HG03432 (cell line): ENCODE results near the gene MSH5.

ENCODE experiments used
- ATAC-seq: cut with Tn5 transposase; IDR thresholded peaks from one replicate; pipeline ENCODE4 v1.9.1; 2021; ENCODE audit warnings: mild to moderate bottlenecking, moderate library complexity; ENCODE audit not compliant: unreplicated experiment

The MSH5 gene

DNA sequence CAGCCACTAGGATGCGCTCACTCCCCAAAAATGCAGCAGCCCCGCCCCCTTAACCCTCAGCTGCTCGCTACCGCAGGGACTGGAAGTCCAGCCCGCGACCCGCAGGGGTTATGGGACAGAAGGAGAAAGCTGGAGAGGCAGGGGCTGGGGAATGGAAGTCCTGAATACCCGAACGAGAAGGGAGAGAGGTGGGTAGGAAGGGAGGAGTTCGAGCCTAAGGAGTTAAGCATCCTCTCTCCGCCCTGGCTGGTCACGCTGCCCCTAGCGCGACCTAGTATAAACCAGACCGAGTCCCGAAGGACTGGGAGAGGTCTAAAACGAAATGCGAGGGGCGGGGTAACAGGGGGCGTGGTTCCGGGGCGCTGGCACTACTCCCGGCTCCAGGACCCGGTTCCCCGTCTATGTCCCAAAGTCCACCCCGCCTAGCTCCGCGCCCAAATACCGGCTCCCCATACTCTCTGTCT, 10.3 kb upstream of the MSH5 start:
- peak; percentile 49 for ATAC-seq

GRCh38 chr6:31729979-31730630, 9.7 kb upstream of the MSH5 start:
- peak; percentile 38 for ATAC-seq

DNA sequence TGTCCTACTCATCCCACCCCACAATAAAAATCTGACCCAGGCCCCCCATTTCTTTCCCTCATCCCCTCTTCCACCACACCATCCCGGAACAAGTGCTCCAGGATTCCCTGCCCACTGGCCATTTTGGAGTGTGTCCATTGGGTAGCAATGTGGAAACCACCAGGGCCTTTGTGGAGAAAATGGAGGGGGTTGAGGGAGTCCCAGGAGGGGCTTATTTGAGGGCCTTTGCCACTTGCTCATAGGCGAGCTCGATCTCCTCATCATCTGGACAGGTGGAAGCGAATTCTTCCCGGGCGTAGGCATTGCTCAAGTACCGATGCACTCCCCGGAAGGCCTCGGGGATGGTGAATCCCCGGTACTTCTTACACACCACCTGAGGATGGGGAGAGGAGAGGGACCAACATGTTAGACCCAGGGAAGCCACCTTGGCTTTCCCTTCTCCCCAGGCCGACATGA, 9.1 kb upstream of the MSH5 start:
- ATAC-seq = no peak

DNA sequence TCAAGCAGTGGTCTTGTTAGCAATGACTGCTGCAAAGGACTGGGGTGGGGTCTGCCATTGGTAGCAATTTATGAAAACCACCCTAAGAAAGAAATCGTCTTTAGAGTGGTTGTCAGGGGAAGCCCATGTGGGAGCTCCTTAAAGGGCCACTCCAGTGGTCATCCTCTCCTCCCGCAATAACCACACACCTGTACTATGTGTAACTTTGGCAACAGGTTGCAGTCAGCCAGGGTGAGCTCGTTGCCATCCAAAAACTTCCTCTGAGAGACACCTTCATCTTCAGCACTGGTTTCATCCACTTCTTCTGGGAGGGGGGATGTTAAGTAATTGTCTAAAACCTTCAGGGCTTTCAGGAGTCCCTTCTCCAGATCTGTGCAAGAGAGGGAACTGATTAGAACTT, 7.8 kb upstream of the MSH5 start:
- no peak for ATAC-seq

GRCh38 chr6:31733734-31734133, 6.1 kb upstream of the MSH5 start:
- no peak for ATAC-seq

GRCh38 chr6:31734247-31734820, 5.5 kb upstream of the MSH5 start:
- ATAC-seq = no peak

DNA sequence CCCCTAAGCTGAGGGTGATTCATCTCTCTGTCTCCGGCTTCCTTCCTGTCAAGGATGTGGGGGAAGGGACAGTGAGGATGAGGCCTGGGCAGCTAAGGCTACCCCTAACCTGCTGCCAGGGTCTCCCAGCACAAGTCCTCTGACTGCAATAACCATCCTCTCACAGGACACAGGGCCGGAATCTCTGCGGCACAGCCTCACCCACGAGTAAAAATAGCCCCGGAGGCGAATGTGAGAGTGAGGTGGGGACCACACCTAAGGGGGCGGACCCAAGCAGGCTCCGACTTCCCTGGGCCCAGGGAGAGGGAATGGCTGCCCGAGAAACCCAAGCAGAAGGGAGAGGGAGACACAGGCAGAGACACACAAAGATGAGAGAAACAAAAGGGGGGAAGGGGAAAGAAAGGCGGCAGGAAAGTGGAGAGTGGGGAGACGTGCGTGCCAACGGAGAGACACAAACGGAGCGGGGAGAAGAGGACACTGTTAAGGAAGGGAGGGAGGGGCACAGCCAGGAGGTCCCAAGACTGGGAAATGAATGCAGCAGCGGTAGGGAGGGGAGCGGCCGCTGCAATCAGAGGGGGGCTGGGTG, 4.9 kb upstream of the MSH5 start:
- no peak for ATAC-seq

DNA sequence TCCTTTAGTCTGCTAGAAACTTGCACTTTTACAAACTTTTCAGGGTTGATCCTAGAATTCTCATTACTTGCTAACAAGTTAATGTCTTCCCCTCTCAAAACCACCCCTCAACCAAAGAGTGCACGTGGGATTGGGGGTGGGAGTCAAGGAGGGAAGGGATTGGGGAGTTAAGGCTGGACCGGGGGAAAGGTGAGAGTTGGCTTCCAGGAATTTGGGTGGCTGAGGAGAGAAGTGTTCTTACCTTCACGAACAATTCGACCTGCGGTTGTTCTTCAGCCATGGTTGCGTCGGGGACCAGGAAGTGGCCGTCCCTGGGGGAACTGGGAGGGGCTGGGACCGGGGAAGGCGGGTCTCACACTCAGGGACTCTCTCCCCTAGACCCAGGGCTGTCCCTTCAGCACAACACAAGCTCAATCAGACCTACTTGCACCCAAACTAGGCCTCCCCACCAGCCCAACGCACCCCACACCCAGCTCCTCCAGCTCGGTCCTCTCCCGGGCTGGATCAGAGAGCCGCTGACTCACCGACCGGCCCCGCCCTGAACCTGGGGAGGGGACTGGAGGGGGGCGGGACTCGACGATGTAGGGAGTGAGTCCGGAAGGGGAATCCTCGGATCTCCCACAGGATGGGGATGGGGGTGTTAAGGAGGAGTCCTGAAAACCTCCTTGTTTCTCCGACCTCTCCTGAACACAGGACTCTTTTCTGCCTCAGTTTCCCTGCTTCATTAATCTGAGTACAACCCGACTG, 3.6 kb upstream of the MSH5 start, which contains the start of gene CLIC1:
TSS of gene CLIC1 (minus strand) at position 510 of the 747 bp plus-strand sequence. CDS start at position 280, 230 bp downstream.
- peak; percentile 25 for ATAC-seq

DNA sequence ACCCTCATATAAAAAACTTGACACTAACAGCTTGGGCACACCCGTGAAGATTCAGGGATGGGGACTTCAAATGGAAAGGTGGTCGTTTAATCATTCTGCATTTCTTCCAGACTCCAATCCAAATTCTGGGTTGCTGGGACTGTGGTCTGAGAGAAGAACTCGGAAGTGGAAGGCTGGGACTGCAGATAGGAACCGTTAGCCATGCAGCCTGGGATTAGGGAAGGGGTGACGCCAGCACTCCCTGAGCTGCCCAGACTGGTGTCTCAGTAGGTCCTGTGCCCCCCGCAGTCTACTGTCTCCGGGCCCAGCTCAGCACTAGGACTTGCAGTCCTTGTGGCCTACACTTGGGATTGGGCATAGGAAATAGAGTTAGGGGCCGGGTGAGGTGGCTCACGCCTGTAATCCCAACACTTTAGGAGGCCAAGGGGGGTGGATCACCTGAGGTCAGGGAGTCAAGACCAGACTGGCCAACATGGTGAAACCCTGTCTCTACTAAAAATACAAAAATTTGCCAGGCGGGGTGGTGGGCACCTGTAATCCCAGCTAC, 3.0 kb upstream of the MSH5 start:
- no peak for ATAC-seq

- no peak for ATAC-seq
These were observed 2.4 kb upstream of the MSH5 start for GRCh38 chr6:31737315-31737990.

- no peak for ATAC-seq
These were observed 1.5 kb upstream of the MSH5 start for GRCh38 chr6:31737991-31738979.

DNA sequence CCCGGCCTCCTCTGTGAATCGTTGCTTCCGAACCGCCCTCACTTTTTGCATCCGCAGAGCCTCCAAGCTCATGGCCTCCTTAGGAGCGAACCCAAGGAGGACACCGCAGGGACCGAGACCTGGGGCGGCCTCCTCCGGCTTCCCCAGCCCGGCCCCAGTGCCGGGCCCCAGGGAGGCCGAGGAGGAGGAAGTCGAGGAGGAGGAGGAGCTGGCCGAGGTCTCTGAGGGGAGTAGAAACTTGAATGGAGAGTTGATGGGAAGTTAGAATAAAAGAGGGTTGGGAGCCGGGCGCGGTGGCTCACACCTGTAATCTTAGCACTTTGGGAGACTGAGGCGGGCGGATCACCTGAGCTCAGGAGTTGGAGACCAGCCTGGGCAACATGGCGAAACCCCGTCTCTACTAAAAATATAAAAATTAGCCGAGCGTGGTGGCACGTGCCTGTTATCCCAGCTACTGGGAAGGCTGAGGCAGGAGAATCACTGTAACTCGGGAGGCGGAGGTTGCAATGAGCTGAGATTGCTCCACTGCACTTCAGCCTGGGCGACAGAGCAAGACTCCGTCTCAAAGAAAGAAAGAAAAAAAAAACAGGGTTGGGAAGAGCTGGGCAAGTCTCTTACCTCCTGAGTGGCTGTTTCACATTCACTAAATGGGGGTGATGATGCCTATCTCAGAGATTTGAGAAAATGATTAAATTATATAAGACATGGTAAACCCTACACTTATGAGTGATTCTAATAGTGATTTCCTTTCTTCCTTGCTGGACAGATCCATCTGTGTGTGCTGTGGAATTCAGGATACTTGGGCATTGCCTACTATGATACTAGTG, 805 bp downstream of the MSH5 start:
- ATAC-seq = no peak

- ATAC-seq = no peak
These were observed 2.0 kb downstream of the MSH5 start for GRCh38 chr6:31741815-31742214.

DNA sequence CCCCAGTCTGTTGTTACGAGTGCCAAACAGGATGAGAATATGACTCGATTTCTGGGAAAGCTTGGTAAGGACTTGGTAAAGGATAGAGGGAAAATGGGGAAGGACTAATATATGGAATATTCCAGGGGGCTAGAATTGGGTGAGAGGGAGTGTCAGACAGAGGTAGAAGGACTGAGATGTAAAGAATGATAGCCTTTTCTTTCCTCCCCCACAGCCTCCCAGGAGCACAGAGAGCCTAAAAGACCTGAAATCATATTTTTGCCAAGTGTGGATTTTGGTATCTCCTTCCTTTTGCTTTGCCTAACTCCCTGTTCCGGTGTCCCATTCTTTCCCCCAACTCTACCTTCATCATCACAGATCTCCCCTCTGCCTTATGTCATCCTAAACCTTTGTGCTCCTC, 3.1 kb downstream of the MSH5 start:
- no peak for ATAC-seq

- no peak for ATAC-seq
These were observed 4.6 kb downstream of the MSH5 start for GRCh38 chr6:31744422-31744821.

- ATAC-seq = no peak
These were observed 9.7 kb downstream of the MSH5 start for GRCh38 chr6:31749301-31750036.

GRCh38 chr6:31750411-31751022, 10.7 kb downstream of the MSH5 start:
- ATAC-seq = no peak
